Measurements from ENCODE around the gene OR1A2. TPM values are rescaled to one million over a fixed set of nuclear protein-coding genes. Genes with fewer than 3 reads are reported as not detected.
"Not testable (repeated sequence)": the region's sequence is repeated elsewhere in the genome, so short reads cannot be mapped to it uniquely, and the experiment has no call there.

OR1A2 gene, protein sequence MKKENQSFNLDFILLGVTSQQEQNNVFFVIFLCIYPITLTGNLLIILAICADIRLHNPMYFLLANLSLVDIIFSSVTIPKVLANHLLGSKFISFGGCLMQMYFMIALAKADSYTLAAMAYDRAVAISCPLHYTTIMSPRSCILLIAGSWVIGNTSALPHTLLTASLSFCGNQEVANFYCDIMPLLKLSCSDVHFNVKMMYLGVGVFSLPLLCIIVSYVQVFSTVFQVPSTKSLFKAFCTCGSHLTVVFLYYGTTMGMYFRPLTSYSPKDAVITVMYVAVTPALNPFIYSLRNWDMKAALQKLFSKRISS
- total RNA-seq = not detected

GRCh38 chr17:3197219-3197618 is at the start of gene OR1A2:
Gene OR1A2 (plus strand): TSS chr17:3197519. CDS start chr17:3197519, 0 bp downstream.
- DNase-seq (ENCODE audit: low read depth in 2 of 3, low spot score in 2 of 3) = no peak

DNA sequence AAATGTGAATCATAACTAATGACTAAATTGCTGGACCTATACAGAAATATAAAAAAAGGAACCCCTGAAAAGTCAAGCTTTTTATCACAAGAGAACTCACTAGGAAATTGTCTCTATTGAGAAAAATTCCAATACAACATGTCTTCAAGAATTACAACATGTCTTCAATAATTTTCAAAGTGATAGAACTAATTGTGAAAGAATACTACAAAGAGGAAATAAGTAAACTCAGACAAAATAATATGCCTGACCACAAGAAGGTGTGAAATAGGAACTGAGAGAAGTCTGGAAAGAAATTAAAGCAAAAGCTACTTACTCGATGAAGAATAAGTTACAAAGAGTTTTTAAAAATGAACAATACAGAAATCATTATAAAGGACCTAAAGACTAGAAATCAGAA is 40.1 kb upstream of the OR1A2 start:
- DNase-seq (ENCODE audit: low read depth in 2 of 3, low spot score in 2 of 3) = no peak

DNA sequence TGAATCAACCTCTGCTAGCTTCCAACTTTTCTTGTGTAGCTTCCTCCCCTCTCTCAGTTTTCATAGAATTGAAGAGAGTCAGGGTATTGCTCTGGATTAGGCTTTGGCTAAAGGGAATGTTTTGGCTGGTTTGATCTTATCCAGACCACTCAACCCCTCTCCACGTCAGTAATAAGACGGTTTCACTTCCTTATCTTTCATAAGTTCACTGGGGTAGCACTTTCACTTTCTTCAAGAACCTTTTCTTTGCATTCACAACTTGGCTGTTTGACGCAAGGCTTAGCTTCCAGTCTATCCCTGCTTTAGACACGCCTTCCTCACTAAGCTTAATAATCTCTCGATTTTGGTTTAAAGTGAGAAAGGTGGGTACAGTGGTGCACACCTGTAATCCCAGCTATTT is 29.7 kb upstream of the OR1A2 start:
- DNase-seq (ENCODE audit: low read depth in 2 of 3, low spot score in 2 of 3) = peak in 1 of 3 donors; percentile 6

- DNase-seq (ENCODE audit: low read depth in 2 of 3, low spot score in 2 of 3) = peak in 1 of 3 donors; percentile 40
These were observed 7.4 kb upstream of the OR1A2 start for GRCh38 chr17:3189961-3190360.

- no peak for DNase-seq (ENCODE audit: low read depth in 2 of 3, low spot score in 2 of 3)
These were observed 10.0 kb downstream of the OR1A2 start, which contains the start of gene OR1A1 for GRCh38 chr17:3207367-3207766. Gene OR1A1 (plus strand): TSS chr17:3207667. CDS start chr17:3215621, 7,954 bp downstream.

DNA sequence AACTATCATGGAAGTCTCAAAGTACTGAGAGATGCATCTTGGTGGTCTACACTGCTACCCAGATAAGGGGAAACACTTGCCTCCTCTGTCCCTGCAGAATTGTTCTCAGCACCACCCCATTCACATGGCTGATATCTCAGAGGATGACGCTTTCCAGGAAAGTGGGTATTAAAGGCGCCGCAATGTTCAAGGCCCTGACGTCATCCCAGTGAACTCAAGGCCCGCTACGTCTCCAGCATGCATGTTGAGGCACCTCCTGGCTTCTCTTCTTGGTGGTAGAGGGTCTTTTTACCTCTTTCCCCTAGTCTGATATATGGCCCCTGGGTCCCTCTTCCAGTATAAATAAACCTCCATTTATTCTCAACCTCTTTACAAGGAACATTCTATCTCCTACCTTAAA is 11.2 kb downstream of the OR1A2 start:
- DNase-seq (ENCODE audit: low read depth in 2 of 3, low spot score in 2 of 3) = no peak

DNA sequence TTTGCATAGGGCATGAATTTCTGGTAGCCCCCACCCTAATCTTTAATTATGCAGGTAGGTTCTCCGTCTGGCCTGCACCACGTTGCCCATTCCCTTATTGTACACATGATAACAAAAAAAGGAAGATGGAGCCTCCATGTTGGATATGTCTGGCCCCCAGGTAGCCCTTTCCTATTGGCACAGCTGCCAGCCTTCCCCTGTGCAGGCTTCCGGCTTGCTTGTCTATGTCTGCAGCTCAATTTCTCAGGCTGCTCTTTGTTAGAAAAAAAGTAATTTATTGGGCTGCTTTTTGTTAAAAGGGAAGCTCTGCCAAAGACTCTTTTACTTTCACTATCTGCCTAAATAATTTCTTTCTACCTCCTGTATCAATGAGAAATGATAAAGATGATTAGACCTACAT is 15.7 kb downstream of the OR1A2 start:
- DNase-seq (ENCODE audit: low read depth in 2 of 3, low spot score in 2 of 3) = peak in 1 of 3 donors; percentile 9

DNA sequence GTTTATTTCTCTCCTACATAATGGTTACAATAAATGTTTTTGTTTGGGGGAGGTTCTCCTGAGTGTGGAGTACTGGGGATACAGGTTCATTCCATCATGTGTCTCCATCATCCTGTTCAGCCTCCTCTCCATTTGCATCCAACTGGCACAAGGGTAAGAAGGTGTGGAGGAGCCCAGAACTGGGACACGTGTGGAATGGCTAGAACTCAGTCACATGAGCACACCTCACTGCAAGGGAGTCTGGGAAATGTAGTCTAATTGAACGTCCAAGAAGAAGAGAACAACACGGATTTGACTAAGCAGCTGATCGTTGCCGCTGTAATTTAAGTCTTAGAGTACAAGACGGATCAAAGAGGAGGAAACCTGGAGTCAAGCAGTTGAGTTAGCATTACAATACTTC is 16.3 kb downstream of the OR1A2 start:
- no peak for DNase-seq (ENCODE audit: low read depth in 2 of 3, low spot score in 2 of 3)

- DNase-seq (ENCODE audit: low read depth in 2 of 3, low spot score in 2 of 3) = not testable (repeated sequence)
These were observed 22.7 kb downstream of the OR1A2 start for GRCh38 chr17:3219978-3220377.

DNA sequence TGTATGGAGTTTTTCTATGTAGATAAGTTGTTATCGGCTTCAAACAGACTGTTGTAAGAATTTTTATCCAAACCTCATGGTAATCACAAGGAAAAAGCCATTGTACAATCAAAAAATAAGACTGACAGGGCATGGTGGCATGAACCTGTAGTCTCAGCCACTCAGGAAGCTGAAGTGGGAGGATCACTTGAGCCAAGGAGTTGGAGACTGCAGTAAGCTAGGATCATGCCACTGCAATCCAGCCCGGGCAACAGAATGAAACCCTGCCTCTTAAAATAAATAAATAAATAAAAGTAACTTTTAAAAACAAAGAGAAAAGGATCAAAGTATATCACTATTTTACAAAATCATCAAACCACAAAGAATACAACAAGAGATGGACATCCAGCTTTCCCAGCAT is 24.5 kb downstream of the OR1A2 start:
- DNase-seq (ENCODE audit: low read depth in 2 of 3, low spot score in 2 of 3) = no peak

- no peak for DNase-seq (ENCODE audit: low read depth in 2 of 3, low spot score in 2 of 3)
These were observed 25.2 kb downstream of the OR1A2 start for GRCh38 chr17:3222505-3222904.

DNA sequence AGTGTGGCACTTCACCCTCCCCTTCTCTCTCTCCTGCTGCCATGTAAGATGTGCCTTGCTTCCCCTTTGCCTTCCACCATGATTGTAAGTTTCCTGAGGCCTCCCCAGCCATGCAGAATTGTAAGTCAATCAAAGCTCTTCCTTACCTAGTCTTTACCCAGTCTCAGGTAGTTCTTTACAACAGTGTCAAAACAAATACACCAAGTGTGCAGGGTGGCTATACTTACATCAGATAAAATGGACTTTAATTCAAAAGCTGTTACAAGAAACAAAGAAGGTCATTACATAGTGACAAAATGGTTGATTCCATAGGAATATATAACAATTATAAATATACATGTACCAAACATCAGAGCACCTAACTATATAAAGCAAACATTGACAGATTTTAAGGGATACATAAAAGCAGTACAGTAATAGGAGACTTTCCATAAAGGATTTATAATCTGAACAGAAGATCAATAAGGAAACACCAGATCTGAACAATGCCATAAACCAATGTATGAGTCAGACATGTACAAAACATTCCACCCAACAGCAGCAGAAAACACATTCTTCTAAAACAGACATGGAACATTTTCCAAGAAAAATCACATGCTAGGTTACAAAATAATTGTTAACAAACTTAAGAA is 27.5 kb downstream of the OR1A2 start:
- DNase-seq (ENCODE audit: low read depth in 2 of 3, low spot score in 2 of 3) = not testable (repeated sequence)

- DNase-seq (ENCODE audit: low read depth in 2 of 3, low spot score in 2 of 3) = not testable (repeated sequence)
These were observed 35.0 kb downstream of the OR1A2 start for GRCh38 chr17:3232300-3232699.

DNA sequence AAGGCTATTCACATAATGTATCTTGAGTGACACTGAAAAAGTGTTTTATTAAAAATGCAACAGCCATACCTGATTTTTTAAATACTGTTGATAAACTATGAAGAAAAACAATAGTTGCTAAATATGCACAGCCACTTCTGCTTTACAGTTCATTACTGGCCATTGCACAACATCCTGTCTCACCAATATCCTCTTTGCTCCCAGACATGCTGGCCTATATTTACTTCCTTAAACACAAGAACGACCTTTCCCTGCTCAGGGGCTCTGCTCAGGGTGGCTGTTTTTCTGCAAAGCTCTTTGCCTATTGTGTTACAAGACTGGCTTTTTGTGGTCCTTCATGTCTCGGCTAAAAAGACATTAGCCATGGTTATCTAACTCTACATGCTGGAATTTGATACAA is 41.4 kb downstream of the OR1A2 start:
- DNase-seq (ENCODE audit: low read depth in 2 of 3, low spot score in 2 of 3) = peak in 2 of 3 donors; percentile 28 to 38

DNA sequence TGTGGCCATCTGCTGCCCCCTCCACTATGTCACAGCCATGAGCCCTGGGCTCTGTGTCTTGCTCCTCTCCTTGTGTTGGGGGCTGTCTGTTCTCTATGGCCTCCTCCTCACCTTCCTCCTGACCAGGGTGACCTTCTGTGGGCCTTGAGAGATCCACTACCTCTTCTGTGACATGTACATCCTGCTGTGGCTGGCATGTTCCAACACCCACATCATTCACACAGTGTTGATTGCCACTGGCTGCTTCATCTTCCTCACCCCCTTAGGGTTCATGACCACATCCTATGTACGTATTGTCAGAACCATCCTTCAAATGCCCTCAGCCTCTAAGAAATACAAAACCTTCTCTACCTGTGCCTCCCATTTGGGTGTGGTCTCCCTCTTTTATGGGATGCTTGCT is 43.7 kb downstream of the OR1A2 start:
- DNase-seq (ENCODE audit: low read depth in 2 of 3, low spot score in 2 of 3) = not testable (repeated sequence)

- DNase-seq (ENCODE audit: low read depth in 2 of 3, low spot score in 2 of 3) = not testable (repeated sequence)
These were observed 47.5 kb downstream of the OR1A2 start for GRCh38 chr17:3244841-3245240.

Other genes with a start within 250 kb of the OR1A2 start
- gene OR1D5, start 133.9 kb upstream of the OR1A2 start, total RNA-seq = not detected
- gene OR1D2, start 93.1 kb upstream of the OR1A2 start, total RNA-seq = not detected
- not detected for gene OR1G1, start 70.0 kb upstream of the OR1A2 start, total RNA-seq
- gene OR1A1, start 10.1 kb downstream of the OR1A2 start, total RNA-seq = not detected
- 3.0 TPM for gene OR3A1, start 100.8 kb downstream of the OR1A2 start, total RNA-seq
- 12.7 TPM for gene OR3A2, start 188.8 kb downstream of the OR1A2 start, total RNA-seq
- not detected for gene OR1E1, start 200.9 kb downstream of the OR1A2 start, total RNA-seq
- gene OR3A3, start 213.9 kb downstream of the OR1A2 start, total RNA-seq = under 0.01 TPM
- gene OR1E2, start 236.3 kb downstream of the OR1A2 start, total RNA-seq = not detected